Measurements from ENCODE around the gene MARCHF10. TPM values are rescaled to one million over a fixed set of nuclear protein-coding genes. Genes with fewer than 3 reads are reported as not detected.

The MARCHF10 gene
- total and polyA plus RNA-seq, 8 donors, result 0.52 to 3.6 (median 1.8) TPM

- H3K9me3 ChIP-seq, result no peaks in the 10 kb centered on the region
- DNase-seq, result no peak
- no peaks in the 10 kb centered on the region for H3K36me3 ChIP-seq
- intact Hi-C loops (cut with DNase I), result no loop called here
- no peak overlapping the region for H3K4me3 ChIP-seq
- no peaks in the 10 kb centered on the region for H3K27me3 ChIP-seq
- H3K4me1 ChIP-seq, result peaks cover 7% of the 10 kb centered on the region in 2 donors
- H3K27ac ChIP-seq, result no peak overlapping the region
- ATAC-seq, result no peak
- TF ChIP-seq, protein P1, sequence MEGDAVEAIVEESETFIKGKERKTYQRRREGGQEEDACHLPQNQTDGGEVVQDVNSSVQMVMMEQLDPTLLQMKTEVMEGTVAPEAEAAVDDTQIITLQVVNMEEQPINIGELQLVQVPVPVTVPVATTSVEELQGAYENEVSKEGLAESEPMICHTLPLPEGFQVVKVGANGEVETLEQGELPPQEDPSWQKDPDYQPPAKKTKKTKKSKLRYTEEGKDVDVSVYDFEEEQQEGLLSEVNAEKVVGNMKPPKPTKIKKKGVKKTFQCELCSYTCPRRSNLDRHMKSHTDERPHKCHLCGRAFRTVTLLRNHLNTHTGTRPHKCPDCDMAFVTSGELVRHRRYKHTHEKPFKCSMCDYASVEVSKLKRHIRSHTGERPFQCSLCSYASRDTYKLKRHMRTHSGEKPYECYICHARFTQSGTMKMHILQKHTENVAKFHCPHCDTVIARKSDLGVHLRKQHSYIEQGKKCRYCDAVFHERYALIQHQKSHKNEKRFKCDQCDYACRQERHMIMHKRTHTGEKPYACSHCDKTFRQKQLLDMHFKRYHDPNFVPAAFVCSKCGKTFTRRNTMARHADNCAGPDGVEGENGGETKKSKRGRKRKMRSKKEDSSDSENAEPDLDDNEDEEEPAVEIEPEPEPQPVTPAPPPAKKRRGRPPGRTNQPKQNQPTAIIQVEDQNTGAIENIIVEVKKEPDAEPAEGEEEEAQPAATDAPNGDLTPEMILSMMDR (IDR thresholded peaks at IDR 0.05), result no peak
Observed at GRCh38 chr17:62821189-62822079, 13.3 kb upstream of the MARCHF10 start.

DNA sequence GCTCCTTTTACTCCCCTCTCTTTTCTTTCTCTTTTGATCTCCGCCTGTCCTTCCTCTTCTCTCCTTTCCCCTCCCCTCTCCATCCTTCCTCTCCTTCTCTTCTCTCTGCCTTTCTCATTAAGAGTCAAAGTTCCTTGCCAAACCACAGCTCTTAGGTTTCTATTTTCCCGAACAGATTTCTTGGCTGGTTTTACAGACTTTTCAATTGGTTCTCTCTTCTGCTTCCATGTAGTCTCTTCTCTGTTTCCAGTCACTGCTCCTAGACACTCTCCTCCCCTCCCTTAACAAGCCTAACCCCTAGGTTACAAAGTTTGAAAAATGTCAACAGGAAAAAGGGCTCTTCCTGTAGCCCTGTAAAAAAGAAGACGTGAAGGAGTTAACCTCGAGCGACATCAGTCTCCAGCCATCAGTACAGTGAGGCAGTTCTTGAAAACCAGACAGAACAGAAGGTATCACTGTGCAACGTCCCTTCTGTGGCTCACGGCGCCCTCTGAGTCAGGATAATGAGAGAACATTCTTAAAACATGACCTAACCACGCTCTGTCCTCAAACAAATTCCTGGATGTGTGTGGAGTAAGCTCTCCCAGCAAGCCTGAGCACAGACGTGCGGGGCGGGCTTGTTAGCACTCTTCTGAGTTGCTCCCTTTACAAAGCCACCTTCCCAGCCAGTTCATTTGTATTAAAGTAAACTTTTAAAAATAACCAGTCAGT, 11.6 kb upstream of the MARCHF10 start:
- H3K4me1 ChIP-seq, result peaks cover 7% of the 10 kb centered on the region in 2 donors
- no peak overlapping the region for H3K4me3 ChIP-seq
- H3K27ac ChIP-seq, result peak overlapping the region; percentile 55 to 75
- ATAC-seq (peak; percentile 97), DNase-seq (peak in 3 of 4 donors; percentile 74 to 85 (median 80))
- TF ChIP-seq, protein P1 (IDR thresholded peaks at IDR 0.05), result no peak
- H3K27me3 ChIP-seq, result no peaks in the 10 kb centered on the region
- intact Hi-C loops (cut with DNase I), result no loop called here
- no peaks in the 10 kb centered on the region for H3K9me3 ChIP-seq
- H3K36me3 ChIP-seq, result no peaks in the 10 kb centered on the region

GRCh38 chr17:62818526-62818925, 10.4 kb upstream of the MARCHF10 start:
- no peak for DNase-seq

GRCh38 chr17:62816282-62816839, 8.2 kb upstream of the MARCHF10 start:
- peaks cover 0 to 8% of the 10 kb centered on the region in 2 donors for H3K9me3 ChIP-seq
- TF ChIP-seq, protein P1 (IDR thresholded peaks at IDR 0.05), result no peak
- DNase-seq (no peak), ATAC-seq (no peak)
- no peak overlapping the region for H3K4me3 ChIP-seq
- H3K4me1 ChIP-seq, result peaks cover 7% of the 10 kb centered on the region in 2 donors
- no peak overlapping the region for H3K27ac ChIP-seq
- H3K27me3 ChIP-seq, result no peaks in the 10 kb centered on the region
- H3K36me3 ChIP-seq, result no peaks in the 10 kb centered on the region
- intact Hi-C loops (cut with DNase I), result no loop called here

More at GRCh38 chr17:62818526-62818925, 10.4 kb upstream of the MARCHF10 start:
- peaks cover 7% of the 10 kb centered on the region in 2 donors for H3K4me1 ChIP-seq
- intact Hi-C loops (cut with DNase I), result no loop called here
- no peak overlapping the region for H3K4me3 ChIP-seq
- TF ChIP-seq, protein P1 (IDR thresholded peaks at IDR 0.05), result no peak
- no peaks in the 10 kb centered on the region for H3K36me3 ChIP-seq
- peaks cover 0 to 8% of the 10 kb centered on the region in 2 donors for H3K9me3 ChIP-seq
- ATAC-seq, result no peak
- no peak overlapping the region for H3K27ac ChIP-seq
- no peaks in the 10 kb centered on the region for H3K27me3 ChIP-seq

DNA sequence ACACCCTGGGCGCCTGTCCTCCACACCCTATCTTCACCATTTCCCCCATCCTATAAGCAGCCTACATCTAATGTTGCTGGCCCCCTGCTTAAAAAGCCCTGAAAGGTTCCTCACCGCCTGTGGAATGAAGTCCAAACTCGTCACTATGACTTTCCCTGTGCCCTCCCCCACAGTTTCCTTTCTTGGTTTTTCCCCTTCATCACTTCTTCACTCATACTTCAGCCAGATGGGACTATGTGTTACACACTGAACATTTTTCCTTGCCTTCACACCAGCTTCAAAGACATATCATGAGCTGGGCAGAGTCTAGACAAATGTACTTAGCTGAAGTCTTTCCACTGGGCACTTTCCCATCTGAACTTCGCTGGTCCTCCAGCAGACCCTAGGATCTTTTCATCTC, 1.5 kb upstream of the MARCHF10 start:
- TF ChIP-seq, protein P1 (IDR thresholded peaks at IDR 0.05), result no peak
- H3K27ac ChIP-seq, result no peak overlapping the region

More for the DNA sequence above, 1.5 kb upstream of the MARCHF10 start:
- Histone ChIP-seq H3K4me1 (peaks cover 0 to 6% of the 10 kb centered on the region in 2 donors), H3K4me3 (no peak overlapping the region), H3K27me3 (peaks cover 0 to 20% of the 10 kb centered on the region in 2 donors), H3K36me3 (no peaks in the 10 kb centered on the region), H3K9me3 (peaks cover 0 to 8% of the 10 kb centered on the region in 2 donors)
- ATAC-seq, result no peak
- DNase-seq, result no peak
- intact Hi-C loops (cut with DNase I), result no loop called here
